Body of pancreas (tissue), 4 donors: ENCODE data around the gene NKIRAS1.

Source experiments
- POLR2A ChIP-seq, 3 donors: fragments of 450-650 bp; IDR thresholded peaks; one replicate each; pipeline ENCODE4 v1.6.1; 2016; ENCODE audit warnings: antibody characterized with exemption in 3 of 3, mild to moderate bottlenecking in 2 of 3
- TF ChIP-seq, protein P1 (sequence below), 7 experiments: fragments of 450-650 bp in 4 of 7; fragments of 200-600 bp in 3 of 7; sonication (generic) in 3 of 7; IDR thresholded peaks; one replicate each; pipeline ENCODE4 v1.5.1; 2016 to 2019; ENCODE audit warnings: antibody characterized with exemption in 7 of 7

DNA sequence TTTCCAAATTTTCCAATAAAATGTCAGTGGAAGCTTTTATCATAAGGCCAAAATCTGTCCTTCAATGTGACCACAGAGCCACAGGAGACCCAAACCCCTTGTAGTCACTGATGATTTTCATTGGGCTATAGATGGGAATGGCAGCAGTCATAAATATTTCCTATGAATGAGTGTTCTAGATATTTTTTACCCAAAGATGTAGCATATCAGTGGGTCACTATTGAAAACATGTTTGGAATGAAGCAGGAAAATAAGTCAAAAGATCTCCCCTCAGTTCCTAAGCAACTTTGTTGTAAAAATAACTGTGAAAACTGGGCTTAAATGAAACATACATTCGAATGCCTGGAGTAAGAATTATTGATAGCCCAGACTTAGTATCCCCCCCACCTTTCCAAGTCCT is 49.0 kb downstream of the NKIRAS1 start:
- TF ChIP-seq, protein P1, sequence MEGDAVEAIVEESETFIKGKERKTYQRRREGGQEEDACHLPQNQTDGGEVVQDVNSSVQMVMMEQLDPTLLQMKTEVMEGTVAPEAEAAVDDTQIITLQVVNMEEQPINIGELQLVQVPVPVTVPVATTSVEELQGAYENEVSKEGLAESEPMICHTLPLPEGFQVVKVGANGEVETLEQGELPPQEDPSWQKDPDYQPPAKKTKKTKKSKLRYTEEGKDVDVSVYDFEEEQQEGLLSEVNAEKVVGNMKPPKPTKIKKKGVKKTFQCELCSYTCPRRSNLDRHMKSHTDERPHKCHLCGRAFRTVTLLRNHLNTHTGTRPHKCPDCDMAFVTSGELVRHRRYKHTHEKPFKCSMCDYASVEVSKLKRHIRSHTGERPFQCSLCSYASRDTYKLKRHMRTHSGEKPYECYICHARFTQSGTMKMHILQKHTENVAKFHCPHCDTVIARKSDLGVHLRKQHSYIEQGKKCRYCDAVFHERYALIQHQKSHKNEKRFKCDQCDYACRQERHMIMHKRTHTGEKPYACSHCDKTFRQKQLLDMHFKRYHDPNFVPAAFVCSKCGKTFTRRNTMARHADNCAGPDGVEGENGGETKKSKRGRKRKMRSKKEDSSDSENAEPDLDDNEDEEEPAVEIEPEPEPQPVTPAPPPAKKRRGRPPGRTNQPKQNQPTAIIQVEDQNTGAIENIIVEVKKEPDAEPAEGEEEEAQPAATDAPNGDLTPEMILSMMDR (IDR thresholded peaks at IDR 0.05) = no peak
- TF ChIP-seq POLR2A (IDR thresholded peaks at IDR 0.05) = no peak
